ENCODE data around the gene PIGK. TPM values are rescaled to one million over a fixed set of nuclear protein-coding genes. Genes with fewer than 3 reads are reported as not detected.

Gene PIGK
- total and polyA plus RNA-seq, 10 of the 15 experiments (the other 5 are each of a cell fraction or from before 2014, with no cell fraction given), result 9.1 to 27.4 (median 16.9) TPM

DNA sequence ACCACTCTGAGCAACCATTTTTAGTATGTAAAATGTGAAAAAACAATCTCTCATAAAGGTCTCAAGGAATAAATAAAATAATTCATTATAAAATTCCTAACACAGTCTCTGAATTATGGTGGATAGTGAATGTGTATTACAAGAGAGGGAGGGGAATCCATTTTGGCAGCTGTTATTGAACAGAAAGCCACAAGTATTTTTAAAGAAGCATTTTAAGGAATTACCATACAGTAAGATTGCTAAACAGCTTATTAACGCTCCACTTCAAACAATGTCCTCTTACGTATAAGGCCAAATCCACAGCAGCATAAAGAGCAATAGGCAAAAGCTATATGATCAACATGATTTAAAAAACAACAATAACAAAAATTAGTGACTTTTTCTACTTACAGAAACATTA lies 18.4 kb downstream of the PIGK start:
- Histone ChIP-seq H3K9ac (ENCODE audit: control insufficient read depth, insufficient read depth, low read length) (no peak overlapping the region), H3K27ac (ENCODE audit: control insufficient read depth, insufficient read depth) (no peak overlapping the region), H3K9me3 (replicated peaks; ENCODE audit: control insufficient read depth, insufficient read depth, low read length) (no peaks in the 10 kb centered on the region; the same call in 2 of the 3 replicates), H3K4me1 (ENCODE audit: control insufficient read depth, insufficient read depth, low read length) (no peaks in the 10 kb centered on the region), H3K36me3 (ENCODE audit: control insufficient read depth in 2 of 2, insufficient read depth in 2 of 2, low read length in 1 of 2) (no peaks in the 10 kb centered on the region), H4K20me1 (ENCODE audit: control insufficient read depth, insufficient read depth) (no peaks in the 10 kb centered on the region), H3K4me2 (ENCODE audit: control insufficient read depth, insufficient read depth) (no peak overlapping the region), H3K27me3 (replicated peaks in 1 of 2; ENCODE audit: control insufficient read depth in 2 of 2, insufficient read depth in 2 of 2, low read length in 1 of 2) (no peaks in the 10 kb centered on the region), H3K4me3 (no peak overlapping the region), H2AFZ (ENCODE audit: control insufficient read depth, low read depth, low read length) (no peak overlapping the region), H3K79me2 (ENCODE audit: control insufficient read depth, insufficient read depth, low read length) (no peaks in the 10 kb centered on the region)
- ATAC-seq (no peak), DNase-seq (ENCODE audit: low read depth, low spot score) (no peak), FAIRE-seq (no peak)
- in situ Hi-C loops (cut with MboI) (no loop called here), intact Hi-C loops (cut with micrococcal nuclease; ENCODE audit: unreplicated experiment) (no loop called here)
- POLR2A ChIA-PET, result no interaction called here
- RAD21 ChIA-PET (ENCODE audit: unreplicated experiment), result no interaction called here
- BruUV-seq (replicated peaks), result no TSS peak
- SMC1A ChIA-PET (ENCODE audit: uncharacterized antibody, unreplicated experiment), result no interaction called here
- WGBS (ENCODE audit: insufficient coverage, insufficient replicate concordance, low lambda C conversion rate, missing lambda C conversion rate), result 77% methylated on average over 2 of the region's 2 CpGs
- TF ChIP-seq MYB (IDR thresholded peaks at IDR 0.05; ENCODE audit: borderline replicate concordance, low read depth, low read length) (no peak), ETV6 (conservative IDR thresholded peaks at IDR 0.05 in 1 of 2, IDR thresholded peaks at IDR 0.05 in 1 of 2; ENCODE audit: borderline replicate concordance in 1 of 2, low read depth in 1 of 2) (no peak), MEF2B (IDR thresholded peaks at IDR 0.05; ENCODE audit: partially characterized antibody, poor library complexity, severe bottlenecking) (no peak), SUZ12 (IDR thresholded peaks at IDR 0.05; ENCODE audit: unreplicated experiment) (no peak), TCF12 (IDR thresholded peaks at IDR 0.05; ENCODE audit: low read depth, low read length) (no peak), RELA (IDR thresholded peaks at IDR 0.05; ENCODE audit: borderline replicate concordance, partially characterized antibody) (no peak), FOXK2 (IDR thresholded peaks at IDR 0.05) (no peak), ZNF622 (IDR thresholded peaks at IDR 0.05) (no peak), KDM1A (IDR thresholded peaks at IDR 0.05; ENCODE audit: borderline replicate concordance) (no peak), STAT3 (IDR thresholded peaks at IDR 0.05; ENCODE audit: low read depth, low read length) (no peak)
- TF ChIP-seq, protein P1, sequence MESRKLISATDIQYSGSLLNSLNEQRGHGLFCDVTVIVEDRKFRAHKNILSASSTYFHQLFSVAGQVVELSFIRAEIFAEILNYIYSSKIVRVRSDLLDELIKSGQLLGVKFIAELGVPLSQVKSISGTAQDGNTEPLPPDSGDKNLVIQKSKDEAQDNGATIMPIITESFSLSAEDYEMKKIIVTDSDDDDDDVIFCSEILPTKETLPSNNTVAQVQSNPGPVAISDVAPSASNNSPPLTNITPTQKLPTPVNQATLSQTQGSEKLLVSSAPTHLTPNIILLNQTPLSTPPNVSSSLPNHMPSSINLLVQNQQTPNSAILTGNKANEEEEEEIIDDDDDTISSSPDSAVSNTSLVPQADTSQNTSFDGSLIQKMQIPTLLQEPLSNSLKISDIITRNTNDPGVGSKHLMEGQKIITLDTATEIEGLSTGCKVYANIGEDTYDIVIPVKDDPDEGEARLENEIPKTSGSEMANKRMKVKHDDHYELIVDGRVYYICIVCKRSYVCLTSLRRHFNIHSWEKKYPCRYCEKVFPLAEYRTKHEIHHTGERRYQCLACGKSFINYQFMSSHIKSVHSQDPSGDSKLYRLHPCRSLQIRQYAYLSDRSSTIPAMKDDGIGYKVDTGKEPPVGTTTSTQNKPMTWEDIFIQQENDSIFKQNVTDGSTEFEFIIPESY (IDR thresholded peaks at IDR 0.05), result no peak
- CTCF ChIA-PET, result interaction anchor here (1.0 to 1.4 kb wide), 2 partner anchors 12 to 914 kb away, joined by 3 read pairs; no protein-coding TSS in a partner anchor

Data from GM12878 (cell line).